Loucy (cell line): ENCODE results near the gene CHIT1.

Experiments
- EZH2phosphoT487 ChIP-seq: fragments of 200-600 bp; IDR thresholded peaks from 2 replicates; pipeline ENCODE4 v1.6.1; 2018; ENCODE audit warnings: antibody characterized with exemption, mild to moderate bottlenecking, moderate library complexity, borderline replicate concordance
- TF ChIP-seq, protein P1 (sequence below): fragments of 200-600 bp; sonication (generic); conservative IDR thresholded peaks from 2 replicates; pipeline ENCODE4 v1.5.1; 2014; ENCODE audit warnings: mild to moderate bottlenecking, antibody characterized with exemption, low read length

DNA sequence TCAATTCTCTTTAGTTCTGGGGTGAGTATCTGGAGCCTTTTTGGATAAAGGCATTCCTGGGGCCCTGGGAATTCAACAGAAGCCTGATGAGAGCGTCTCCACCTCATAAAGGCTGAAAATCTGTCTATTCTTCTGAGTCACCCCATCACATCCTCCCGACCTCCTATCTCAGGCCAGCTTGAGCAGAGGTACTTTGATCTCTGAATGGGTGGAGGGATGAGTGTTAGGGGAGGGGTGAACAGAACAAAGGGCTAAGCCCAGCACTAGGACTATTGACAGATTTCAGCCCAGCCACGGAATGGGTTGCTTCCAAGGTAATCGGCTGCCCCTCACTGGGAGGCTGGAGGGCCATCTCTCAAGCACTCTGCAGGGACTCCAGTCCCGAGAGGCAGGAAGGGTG lies 51.4 kb downstream of the CHIT1 start:
- TF ChIP-seq, protein P1, sequence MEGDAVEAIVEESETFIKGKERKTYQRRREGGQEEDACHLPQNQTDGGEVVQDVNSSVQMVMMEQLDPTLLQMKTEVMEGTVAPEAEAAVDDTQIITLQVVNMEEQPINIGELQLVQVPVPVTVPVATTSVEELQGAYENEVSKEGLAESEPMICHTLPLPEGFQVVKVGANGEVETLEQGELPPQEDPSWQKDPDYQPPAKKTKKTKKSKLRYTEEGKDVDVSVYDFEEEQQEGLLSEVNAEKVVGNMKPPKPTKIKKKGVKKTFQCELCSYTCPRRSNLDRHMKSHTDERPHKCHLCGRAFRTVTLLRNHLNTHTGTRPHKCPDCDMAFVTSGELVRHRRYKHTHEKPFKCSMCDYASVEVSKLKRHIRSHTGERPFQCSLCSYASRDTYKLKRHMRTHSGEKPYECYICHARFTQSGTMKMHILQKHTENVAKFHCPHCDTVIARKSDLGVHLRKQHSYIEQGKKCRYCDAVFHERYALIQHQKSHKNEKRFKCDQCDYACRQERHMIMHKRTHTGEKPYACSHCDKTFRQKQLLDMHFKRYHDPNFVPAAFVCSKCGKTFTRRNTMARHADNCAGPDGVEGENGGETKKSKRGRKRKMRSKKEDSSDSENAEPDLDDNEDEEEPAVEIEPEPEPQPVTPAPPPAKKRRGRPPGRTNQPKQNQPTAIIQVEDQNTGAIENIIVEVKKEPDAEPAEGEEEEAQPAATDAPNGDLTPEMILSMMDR = no peak
- no peak for TF ChIP-seq EZH2phosphoT487
